HG03442 (cell line): Measurements from ENCODE around the gene CDCA7L.

Source experiments
- ATAC-seq: cut with Tn5 transposase; IDR thresholded peaks from one replicate; pipeline ENCODE4 v1.9.1; 2021; ENCODE audit warnings: mild to moderate bottlenecking, moderate library complexity; ENCODE audit not compliant: unreplicated experiment

Gene CDCA7L

GRCh38 chr7:21945454-21946221, at the start of gene CDCA7L:
Gene CDCA7L (minus strand): TSS chr7:21945899. CDS start chr7:21945804, 95 bp downstream.
- ATAC-seq = peak; percentile 79

GRCh38 chr7:21986096-21986495, 40.4 kb upstream of the CDCA7L start:
- no peak for ATAC-seq

- no peak for ATAC-seq
Measured at GRCh38 chr7:21984042-21984441, 38.3 kb upstream of the CDCA7L start.

GRCh38 chr7:21983056-21983455, 37.4 kb upstream of the CDCA7L start:
- no peak for ATAC-seq

- ATAC-seq = no peak
Measured at GRCh38 chr7:21981524-21981923, 35.8 kb upstream of the CDCA7L start.

- no peak for ATAC-seq
Measured at GRCh38 chr7:21980926-21981500, 35.3 kb upstream of the CDCA7L start.

- no peak for ATAC-seq
Measured at GRCh38 chr7:21972397-21972784, 26.7 kb upstream of the CDCA7L start.

- ATAC-seq = no peak
Measured at GRCh38 chr7:21971780-21972396, 26.2 kb upstream of the CDCA7L start.

GRCh38 chr7:21969822-21970221, 24.1 kb upstream of the CDCA7L start:
- ATAC-seq = no peak

GRCh38 chr7:21967598-21968003, 21.9 kb upstream of the CDCA7L start:
- no peak for ATAC-seq

GRCh38 chr7:21966271-21966670, 20.6 kb upstream of the CDCA7L start:
- ATAC-seq = peak; percentile 92

- ATAC-seq = no peak
Measured at GRCh38 chr7:21965291-21965690, 19.6 kb upstream of the CDCA7L start.

GRCh38 chr7:21962677-21963076, 17.0 kb upstream of the CDCA7L start:
- no peak for ATAC-seq

GRCh38 chr7:21960922-21961321, 15.2 kb upstream of the CDCA7L start:
- no peak for ATAC-seq

- ATAC-seq = no peak
Measured at GRCh38 chr7:21959387-21959776, 13.7 kb upstream of the CDCA7L start.

- no peak for ATAC-seq
Measured at GRCh38 chr7:21953781-21954180, 8.1 kb upstream of the CDCA7L start.

- ATAC-seq = no peak
Measured at GRCh38 chr7:21948887-21949540, 3.3 kb upstream of the CDCA7L start.

GRCh38 chr7:21948364-21948763, 2.7 kb upstream of the CDCA7L start:
- ATAC-seq = no peak

GRCh38 chr7:21947946-21948345, 2.2 kb upstream of the CDCA7L start:
- no peak for ATAC-seq

- no peak for ATAC-seq
Measured at GRCh38 chr7:21947056-21947455, 1.4 kb upstream of the CDCA7L start.

GRCh38 chr7:21946222-21946709, 567 bp upstream of the CDCA7L start:
- ATAC-seq = no peak
